Gastroesophageal sphincter (tissue), 3 donors: ENCODE measurements around the gene TTC13.

Experiments used
- CTCF ChIP-seq, 4 experiments: fragments of 200-600 bp in 2 of 4; fragments of 450-650 bp in 2 of 4; sonication (generic) in 1 of 4; IDR thresholded peaks; one replicate each; pipeline ENCODE4 v1.5.1; 2017 to 2019; ENCODE audit warnings: antibody characterized with exemption in 4 of 4, mild to moderate bottlenecking in 2 of 4, moderate library complexity in 2 of 4
- POLR2A ChIP-seq, 2 donors: fragments of 450-650 bp; IDR thresholded peaks; one replicate each; pipeline ENCODE4 v1.6.1; 2017; ENCODE audit warnings: antibody characterized with exemption in 2 of 2, mild to moderate bottlenecking in 2 of 2, moderate library complexity in 1 of 2

- no peak for TF ChIP-seq POLR2A (IDR thresholded peaks at IDR 0.05)
- no peak for TF ChIP-seq CTCF (IDR thresholded peaks at IDR 0.05)
These were observed 29.8 kb downstream of the TTC13 start for GRCh38 chr1:230948903-230949302.
